GM19035 (cell line): ENCODE data around the gene PPP2R2C.

ENCODE experiments used
- ATAC-seq: cut with Tn5 transposase; IDR thresholded peaks from one replicate; pipeline ENCODE4 v1.9.1; 2021; ENCODE audit not compliant: unreplicated experiment

The PPP2R2C gene

GRCh38 chr4:6383929-6384328 is 88.5 kb downstream of the PPP2R2C start:
- ATAC-seq, result no peak

GRCh38 chr4:6383009-6383404 is 89.4 kb downstream of the PPP2R2C start:
- ATAC-seq, result no peak

GRCh38 chr4:6381571-6382123 is 90.8 kb downstream of the PPP2R2C start:
- no peak for ATAC-seq

- ATAC-seq, result no peak
These were observed 91.5 kb downstream of the PPP2R2C start for GRCh38 chr4:6380746-6381410.

GRCh38 chr4:6379767-6380745 is 92.4 kb downstream of the PPP2R2C start:
- ATAC-seq, result no peak

- ATAC-seq, result no peak
These were observed 93.6 kb downstream of the PPP2R2C start for GRCh38 chr4:6378493-6379445.

GRCh38 chr4:6377626-6378492 is 94.6 kb downstream of the PPP2R2C start:
- ATAC-seq, result no peak

GRCh38 chr4:6375620-6376295 is 96.7 kb downstream of the PPP2R2C start:
- no peak for ATAC-seq

- ATAC-seq, result no peak
These were observed 97.8 kb downstream of the PPP2R2C start for GRCh38 chr4:6374575-6374974.

GRCh38 chr4:6373541-6374410 is 98.6 kb downstream of the PPP2R2C start:
- ATAC-seq, result no peak

GRCh38 chr4:6372649-6373525 is 99.5 kb downstream of the PPP2R2C start:
- ATAC-seq, result no peak

- ATAC-seq, result no peak
These were observed 100.6 kb downstream of the PPP2R2C start for GRCh38 chr4:6371812-6372211.

GRCh38 chr4:6371271-6371670 is 101.1 kb downstream of the PPP2R2C start:
- ATAC-seq, result no peak

GRCh38 chr4:6369924-6370645 is 102.3 kb downstream of the PPP2R2C start:
- ATAC-seq, result no peak

- no peak for ATAC-seq
These were observed 102.9 kb downstream of the PPP2R2C start for GRCh38 chr4:6369511-6369910.

- ATAC-seq, result no peak
These were observed 103.4 kb downstream of the PPP2R2C start for GRCh38 chr4:6369035-6369434.

- ATAC-seq, result no peak
These were observed 103.8 kb downstream of the PPP2R2C start for GRCh38 chr4:6368601-6369000.
